Osteocyte (in vitro differentiated cells): Measurements from ENCODE around the gene LRGUK. TPM values are rescaled to one million over a fixed set of nuclear protein-coding genes. Genes with fewer than 3 reads are reported as not detected.

Source experiments
- DNase-seq: peaks from one replicate; pipeline ENCODE4 v3.0.0; 2021; ENCODE audit warnings: mixed read lengths; ENCODE audit not compliant: unreplicated experiment; ENCODE audit errors: extremely low spot score
- H3K27ac Mint-ChIP-seq: one replicate; pipeline ENCODE4 v1.8.0; 2021; ENCODE audit warnings: mild to moderate bottlenecking, mixed read lengths; ENCODE audit not compliant: unreplicated experiment
- H3K27me3 Mint-ChIP-seq: one replicate; pipeline ENCODE4 v1.8.0; 2021; ENCODE audit warnings: mixed read lengths; ENCODE audit not compliant: unreplicated experiment
- H3K36me3 Mint-ChIP-seq: one replicate; pipeline ENCODE4 v1.8.0; 2021; ENCODE audit warnings: mixed read lengths; ENCODE audit not compliant: unreplicated experiment
- H3K4me1 Mint-ChIP-seq: one replicate; pipeline ENCODE4 v1.8.0; 2021; ENCODE audit warnings: mixed read lengths; ENCODE audit not compliant: unreplicated experiment
- H3K4me3 Mint-ChIP-seq: one replicate; pipeline ENCODE4 v1.8.0; 2021; ENCODE audit warnings: mild to moderate bottlenecking, moderate library complexity, mixed read lengths; ENCODE audit not compliant: unreplicated experiment
- H3K9me3 Mint-ChIP-seq: one replicate; pipeline ENCODE4 v1.8.0; 2021; ENCODE audit warnings: mixed read lengths; ENCODE audit not compliant: unreplicated experiment
- total RNA-seq: library from RNA; stranded (reverse); gene quantifications from 2 replicates; pipeline ENCODE4 v1.2.1, GENCODE V29; 2021
- TF ChIP-seq, protein P1 (sequence below): fragments of 200-600 bp; sonication (generic); IDR thresholded peaks from 2 replicates; pipeline ENCODE4 v1.5.0; 2021; ENCODE audit warnings: antibody characterized with exemption, mild to moderate bottlenecking, moderate library complexity

The LRGUK gene
- total RNA-seq, 1 donor from 2014 or later: 0.30 TPM

DNA sequence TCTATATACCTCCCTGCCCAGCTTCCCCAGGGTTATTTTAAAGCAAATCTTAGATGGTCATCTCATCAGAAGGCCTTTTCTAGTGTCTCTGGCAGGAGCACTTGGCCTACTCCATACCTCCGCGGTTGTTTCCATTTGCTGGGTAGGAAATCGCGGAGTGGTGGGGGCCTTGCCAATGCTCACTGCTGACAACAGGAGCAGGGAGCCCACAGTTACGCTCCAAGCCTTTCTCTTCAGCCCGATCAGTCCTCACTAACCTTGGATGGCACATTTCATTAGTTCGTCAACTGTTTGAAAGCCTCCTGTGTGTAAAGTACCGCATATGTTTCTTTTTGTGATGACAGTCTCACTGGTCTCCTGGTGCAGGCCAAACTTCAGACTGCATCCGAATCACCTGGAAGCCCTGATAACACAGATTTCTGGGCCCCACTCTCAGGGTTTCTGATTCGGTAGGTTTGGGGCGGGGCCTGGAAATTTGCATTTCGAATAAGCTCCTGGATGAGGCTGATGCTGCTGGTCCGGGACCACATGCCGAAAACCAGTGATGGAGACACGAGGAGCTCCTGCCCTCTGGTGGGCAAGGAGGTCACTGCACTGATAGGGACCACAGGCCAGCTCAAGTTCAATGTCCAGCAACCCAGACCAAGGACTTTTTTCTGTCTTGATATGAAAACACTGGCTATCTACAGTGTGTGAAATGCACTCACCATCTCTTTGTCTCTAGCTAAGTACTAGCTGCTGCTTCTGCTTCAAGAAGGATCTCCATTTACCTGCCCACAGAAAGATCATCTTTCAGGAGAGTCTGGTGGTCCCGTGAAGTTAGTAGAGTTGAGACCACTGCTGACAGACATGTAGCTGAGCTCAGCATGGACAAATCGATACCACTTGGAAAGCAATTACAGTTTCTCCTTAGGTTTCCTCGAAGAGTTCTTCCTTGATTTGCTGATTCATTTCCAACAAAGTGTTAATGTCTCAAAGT, 14.0 kb downstream of the LRGUK start:
- TF ChIP-seq, protein P1, sequence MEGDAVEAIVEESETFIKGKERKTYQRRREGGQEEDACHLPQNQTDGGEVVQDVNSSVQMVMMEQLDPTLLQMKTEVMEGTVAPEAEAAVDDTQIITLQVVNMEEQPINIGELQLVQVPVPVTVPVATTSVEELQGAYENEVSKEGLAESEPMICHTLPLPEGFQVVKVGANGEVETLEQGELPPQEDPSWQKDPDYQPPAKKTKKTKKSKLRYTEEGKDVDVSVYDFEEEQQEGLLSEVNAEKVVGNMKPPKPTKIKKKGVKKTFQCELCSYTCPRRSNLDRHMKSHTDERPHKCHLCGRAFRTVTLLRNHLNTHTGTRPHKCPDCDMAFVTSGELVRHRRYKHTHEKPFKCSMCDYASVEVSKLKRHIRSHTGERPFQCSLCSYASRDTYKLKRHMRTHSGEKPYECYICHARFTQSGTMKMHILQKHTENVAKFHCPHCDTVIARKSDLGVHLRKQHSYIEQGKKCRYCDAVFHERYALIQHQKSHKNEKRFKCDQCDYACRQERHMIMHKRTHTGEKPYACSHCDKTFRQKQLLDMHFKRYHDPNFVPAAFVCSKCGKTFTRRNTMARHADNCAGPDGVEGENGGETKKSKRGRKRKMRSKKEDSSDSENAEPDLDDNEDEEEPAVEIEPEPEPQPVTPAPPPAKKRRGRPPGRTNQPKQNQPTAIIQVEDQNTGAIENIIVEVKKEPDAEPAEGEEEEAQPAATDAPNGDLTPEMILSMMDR: peak; percentile 92
- H3K4me1 Mint-ChIP-seq: no peaks in the 10 kb centered on the region
- no peak overlapping the region for H3K27ac Mint-ChIP-seq
- no peak overlapping the region for H3K4me3 Mint-ChIP-seq
- DNase-seq: peak; percentile 88
- H3K27me3 Mint-ChIP-seq: peaks cover 37% of the 10 kb centered on the region
- no peaks in the 10 kb centered on the region for H3K9me3 Mint-ChIP-seq
- no peaks in the 10 kb centered on the region for H3K36me3 Mint-ChIP-seq

DNA sequence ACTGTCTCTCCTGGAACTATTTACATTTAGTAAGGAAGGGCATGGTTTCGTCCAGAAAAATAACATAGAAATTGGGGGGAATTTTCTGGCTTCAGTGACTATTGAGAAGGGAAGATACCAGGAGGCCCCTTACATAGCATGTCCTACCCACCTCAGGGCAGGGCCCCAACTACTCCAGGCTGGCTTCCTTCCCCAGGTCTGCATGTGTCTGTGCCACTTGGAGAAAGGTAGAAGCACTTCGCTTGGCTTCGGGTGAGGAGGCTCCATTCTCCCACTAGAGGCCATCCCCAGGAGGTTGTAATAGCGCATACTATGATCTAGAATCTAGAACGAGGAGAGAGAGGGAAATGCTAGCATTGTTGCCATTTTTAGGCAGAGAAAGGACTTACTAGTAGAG, 14.7 kb downstream of the LRGUK start:
- no peak overlapping the region for H3K27ac Mint-ChIP-seq
- no peaks in the 10 kb centered on the region for H3K36me3 Mint-ChIP-seq
- H3K27me3 Mint-ChIP-seq: peaks cover 34% of the 10 kb centered on the region
- no peak overlapping the region for H3K4me3 Mint-ChIP-seq
- TF ChIP-seq, protein P1: no peak
- H3K9me3 Mint-ChIP-seq: no peaks in the 10 kb centered on the region
- DNase-seq: no peak
- H3K4me1 Mint-ChIP-seq: no peaks in the 10 kb centered on the region

DNA sequence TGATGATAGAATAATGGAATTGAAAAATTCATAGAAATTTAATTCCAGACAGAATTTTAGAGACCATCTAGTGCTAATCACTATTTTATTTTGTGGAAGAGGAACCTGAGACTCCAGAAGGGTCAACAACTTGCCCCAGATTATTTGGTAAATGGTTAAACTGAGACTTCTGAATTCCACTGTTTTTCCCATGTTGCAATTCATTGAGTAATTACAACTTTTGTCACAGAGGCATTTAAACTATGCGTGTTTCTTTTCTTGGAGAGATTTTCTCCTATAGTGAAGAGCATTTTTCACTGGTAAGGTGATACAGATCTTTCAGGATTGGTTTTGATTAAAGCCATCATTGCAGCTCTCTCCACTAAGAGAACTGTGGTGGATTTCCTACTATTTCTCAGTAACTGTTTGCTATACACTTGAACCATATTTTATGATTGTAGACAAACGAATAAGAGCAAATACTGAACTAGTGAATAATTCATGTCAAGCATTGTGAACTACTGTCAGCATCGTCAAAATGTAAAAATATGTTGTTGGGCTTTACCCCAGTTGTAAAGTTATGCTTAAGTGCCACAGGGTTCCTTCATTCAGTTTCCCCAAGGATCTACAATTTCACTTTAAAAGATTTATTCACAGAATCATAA, 26.5 kb downstream of the LRGUK start:
- Mint-ChIP-seq H3K4me1 (no peaks in the 10 kb centered on the region), H3K27ac (no peak overlapping the region), H3K4me3 (no peak overlapping the region), H3K27me3 (peaks cover 40% of the 10 kb centered on the region), H3K9me3 (no peaks in the 10 kb centered on the region), H3K36me3 (no peaks in the 10 kb centered on the region)
- TF ChIP-seq, protein P1: no peak
- DNase-seq: no peak

DNA sequence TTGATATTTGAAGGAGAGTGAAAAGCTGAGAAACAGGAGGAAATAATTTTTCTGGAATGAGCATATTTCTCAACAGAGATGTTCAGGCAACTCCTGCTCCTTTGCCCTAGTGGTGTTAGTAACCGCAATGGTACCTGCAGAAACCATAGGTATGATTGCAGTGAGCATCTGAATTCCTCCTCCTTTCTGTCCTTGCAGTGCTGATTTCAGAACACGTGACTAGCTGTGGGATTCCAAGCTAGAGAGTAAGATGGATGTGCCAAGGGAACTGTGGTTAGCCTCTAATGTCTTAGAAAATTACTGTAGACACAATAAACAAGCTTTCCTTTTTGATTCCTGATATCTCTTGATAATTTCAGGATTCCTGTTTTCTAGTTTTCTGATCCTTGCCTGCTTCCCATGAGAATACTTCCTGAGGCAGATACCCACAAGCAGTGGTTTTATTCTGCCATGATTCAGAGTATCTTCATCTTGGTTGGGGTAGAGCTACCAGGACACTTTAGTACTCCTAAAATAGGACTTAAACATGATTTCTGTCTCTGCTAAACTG, 27.5 kb downstream of the LRGUK start:
- H3K4me3 Mint-ChIP-seq: no peak overlapping the region
- no peaks in the 10 kb centered on the region for H3K9me3 Mint-ChIP-seq
- DNase-seq: no peak

More for the DNA sequence above, 27.5 kb downstream of the LRGUK start:
- Mint-ChIP-seq H3K27me3 (peaks cover 40% of the 10 kb centered on the region), H3K27ac (no peak overlapping the region), H3K4me1 (no peaks in the 10 kb centered on the region), H3K36me3 (no peaks in the 10 kb centered on the region)
- TF ChIP-seq, protein P1: no peak
